ENCODE measurements around the gene MALAT1. TPM values are rescaled to one million over a fixed set of nuclear protein-coding genes. Genes with fewer than 3 reads are reported as not detected.

MALAT1 gene
- polyA plus RNA-seq, 5 donors, result 547 to 979 (median 604) TPM

DNA sequence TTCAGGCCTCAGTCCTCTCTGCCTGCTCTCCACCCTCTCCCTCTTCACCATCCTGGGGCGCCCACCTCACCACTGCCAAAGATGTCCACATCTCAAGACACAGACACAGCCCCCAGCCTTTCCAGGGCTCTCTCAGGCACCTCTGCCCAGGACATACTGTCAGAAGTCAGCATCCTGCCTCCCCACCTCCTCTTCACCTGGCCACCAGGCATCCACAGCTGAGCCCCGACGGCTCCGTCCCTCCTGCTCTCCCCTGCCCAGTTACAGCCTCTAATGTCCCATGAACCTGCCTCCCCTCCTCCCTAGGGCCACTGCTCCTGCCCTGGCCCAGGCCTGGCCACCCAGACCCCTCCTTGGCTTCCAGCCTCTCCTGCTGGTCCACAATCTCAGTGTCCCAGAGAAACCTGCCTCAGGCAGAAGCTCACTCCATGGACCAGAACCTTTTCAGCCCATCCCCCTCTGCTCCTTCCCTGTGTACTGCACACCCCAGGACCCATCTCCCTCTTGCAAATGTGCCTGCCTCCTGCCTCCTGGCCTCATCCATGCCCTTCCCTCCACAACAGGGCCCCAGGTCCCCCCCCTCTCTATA, 56.1 kb downstream of the MALAT1 start:
- no peak for DNase-seq

DNA sequence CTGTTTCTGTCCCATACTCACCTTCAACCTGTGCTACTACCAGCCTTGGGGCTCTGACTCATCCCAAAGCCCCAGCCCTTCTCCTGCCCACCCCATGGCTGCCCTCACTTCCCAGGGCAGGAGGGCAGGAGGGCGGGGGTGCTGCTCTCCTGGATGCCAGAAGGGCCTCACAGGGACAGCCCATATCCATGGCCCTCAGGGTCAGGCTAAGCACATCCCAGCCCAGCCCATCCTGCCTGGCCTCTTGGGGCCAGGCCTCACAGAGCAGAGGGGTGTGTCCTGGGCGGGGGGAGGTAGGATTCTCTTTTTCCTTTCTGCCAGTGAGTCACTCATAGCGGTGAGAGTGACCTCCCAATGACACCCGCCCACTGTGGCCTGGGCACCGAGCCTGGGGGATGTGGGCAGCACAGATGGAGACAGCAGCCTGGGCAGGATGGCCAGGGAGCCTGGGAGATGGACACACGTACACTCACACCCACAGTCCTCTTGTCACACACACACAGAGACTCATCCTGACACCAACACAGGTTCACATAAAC, 56.9 kb downstream of the MALAT1 start:
- DNase-seq, result no peak

Other genes starting within 250 kb of the MALAT1 start
- gene POLA2, start 237.1 kb upstream of the MALAT1 start, polyA plus RNA-seq (ENCODE audit: insufficient read depth in 1 of 5, insufficient read length in 5 of 5, low replicate concordance in 1 of 5), result 10 to 100 TPM; 18.5 to 29.2 (median 27.0) TPM
- 10 to 100 TPM in 2 of 5 donors, 1 to 10 TPM in 3; 1.9 to 13.9 (median 8.4) TPM for gene CDC42EP2, start 184.2 kb upstream of the MALAT1 start, polyA plus RNA-seq (ENCODE audit: insufficient read depth in 1 of 5, insufficient read length in 5 of 5, low replicate concordance in 1 of 5)
- gene DPF2, start 165.2 kb upstream of the MALAT1 start, polyA plus RNA-seq (ENCODE audit: insufficient read depth in 1 of 5, insufficient read length in 5 of 5, low replicate concordance in 1 of 5), result 10 to 100 TPM; 75.8 to 100.0 (median 84.9) TPM
- under 1 TPM; 0.10 to 0.28 (median 0.21) TPM for gene TIGD3, start 144.3 kb upstream of the MALAT1 start, polyA plus RNA-seq (ENCODE audit: insufficient read depth in 1 of 5, insufficient read length in 5 of 5, low replicate concordance in 1 of 5)
- gene SLC25A45, start 116.4 kb upstream of the MALAT1 start, polyA plus RNA-seq (ENCODE audit: insufficient read depth in 1 of 5, insufficient read length in 5 of 5, low replicate concordance in 1 of 5), result 10 to 100 TPM in 4 of 5 donors, 1 to 10 TPM in 1; 9.8 to 14.5 (median 13.3) TPM
- gene FRMD8, start 112.4 kb upstream of the MALAT1 start, polyA plus RNA-seq (ENCODE audit: insufficient read depth in 1 of 5, insufficient read length in 5 of 5, low replicate concordance in 1 of 5), result 10 to 100 TPM; 12.2 to 23.4 (median 17.9) TPM
- 100 to 1,000 TPM; 119 to 179 (median 132) TPM for gene NEAT1, start 76.2 kb upstream of the MALAT1 start, polyA plus RNA-seq (ENCODE audit: insufficient read depth in 1 of 5, insufficient read length in 5 of 5, low replicate concordance in 1 of 5)
- 10 to 100 TPM; 47.2 to 77.3 (median 55.2) TPM for gene SCYL1, start 26.0 kb downstream of the MALAT1 start, polyA plus RNA-seq (ENCODE audit: insufficient read depth in 1 of 5, insufficient read length in 5 of 5, low replicate concordance in 1 of 5)
- gene LTBP3, start 59.3 kb downstream of the MALAT1 start, polyA plus RNA-seq (ENCODE audit: insufficient read depth in 1 of 5, insufficient read length in 5 of 5, low replicate concordance in 1 of 5), result 100 to 1,000 TPM; 184 to 305 (median 276) TPM
- 10 to 100 TPM; 39.0 to 70.6 (median 56.0) TPM for gene ZNRD2, start 71.4 kb downstream of the MALAT1 start, polyA plus RNA-seq (ENCODE audit: insufficient read depth in 1 of 5, insufficient read length in 5 of 5, low replicate concordance in 1 of 5)
- gene FAM89B, start 73.5 kb downstream of the MALAT1 start, polyA plus RNA-seq (ENCODE audit: insufficient read depth in 1 of 5, insufficient read length in 5 of 5, low replicate concordance in 1 of 5), result 10 to 100 TPM; 20.5 to 47.9 (median 28.7) TPM
- gene EHBP1L1, start 77.0 kb downstream of the MALAT1 start, polyA plus RNA-seq (ENCODE audit: insufficient read depth in 1 of 5, insufficient read length in 5 of 5, low replicate concordance in 1 of 5), result 10 to 100 TPM; 25.0 to 47.6 (median 36.5) TPM
- gene KCNK7, start 96.8 kb downstream of the MALAT1 start, polyA plus RNA-seq (ENCODE audit: insufficient read depth in 1 of 5, insufficient read length in 5 of 5, low replicate concordance in 1 of 5), result under 1 TPM; 0.18 to 0.85 (median 0.55) TPM
- gene MAP3K11, start 115.2 kb downstream of the MALAT1 start, polyA plus RNA-seq (ENCODE audit: insufficient read depth in 1 of 5, insufficient read length in 5 of 5, low replicate concordance in 1 of 5), result 10 to 100 TPM; 32.5 to 72.7 (median 49.3) TPM
- 10 to 100 TPM; 15.5 to 35.0 (median 20.9) TPM for gene PCNX3, start 116.7 kb downstream of the MALAT1 start, polyA plus RNA-seq (ENCODE audit: insufficient read depth in 1 of 5, insufficient read length in 5 of 5, low replicate concordance in 1 of 5)
- gene SIPA1, start 139.1 kb downstream of the MALAT1 start, polyA plus RNA-seq (ENCODE audit: insufficient read depth in 1 of 5, insufficient read length in 5 of 5, low replicate concordance in 1 of 5), result 10 to 100 TPM; 32.6 to 55.0 (median 40.6) TPM
- 10 to 100 TPM; 43.0 to 68.0 (median 53.2) TPM for gene RELA, start 163.9 kb downstream of the MALAT1 start, polyA plus RNA-seq (ENCODE audit: insufficient read depth in 1 of 5, insufficient read length in 5 of 5, low replicate concordance in 1 of 5)
- gene KAT5, start 213.2 kb downstream of the MALAT1 start, polyA plus RNA-seq (ENCODE audit: insufficient read depth in 1 of 5, insufficient read length in 5 of 5, low replicate concordance in 1 of 5), result 10 to 100 TPM; 52.2 to 68.8 (median 62.9) TPM
- 10 to 100 TPM; 32.4 to 67.8 (median 41.4) TPM for gene RNASEH2C, start 221.8 kb downstream of the MALAT1 start, polyA plus RNA-seq (ENCODE audit: insufficient read depth in 1 of 5, insufficient read length in 5 of 5, low replicate concordance in 1 of 5)

Data from right lung (tissue), 5 donors.